ENCODE data around the gene AFMID. TPM values are rescaled to one million over a fixed set of nuclear protein-coding genes. Genes with fewer than 3 reads are reported as not detected.
A peak's percentile ranks its signal among the peaks of the same experiment; 100 is the strongest.

AFMID gene
- total and polyA plus RNA-seq, 2 of the 13 experiments (the other 11 are each of a cell fraction or from before 2014, with no cell fraction given) = 249 to 270 TPM

DNA sequence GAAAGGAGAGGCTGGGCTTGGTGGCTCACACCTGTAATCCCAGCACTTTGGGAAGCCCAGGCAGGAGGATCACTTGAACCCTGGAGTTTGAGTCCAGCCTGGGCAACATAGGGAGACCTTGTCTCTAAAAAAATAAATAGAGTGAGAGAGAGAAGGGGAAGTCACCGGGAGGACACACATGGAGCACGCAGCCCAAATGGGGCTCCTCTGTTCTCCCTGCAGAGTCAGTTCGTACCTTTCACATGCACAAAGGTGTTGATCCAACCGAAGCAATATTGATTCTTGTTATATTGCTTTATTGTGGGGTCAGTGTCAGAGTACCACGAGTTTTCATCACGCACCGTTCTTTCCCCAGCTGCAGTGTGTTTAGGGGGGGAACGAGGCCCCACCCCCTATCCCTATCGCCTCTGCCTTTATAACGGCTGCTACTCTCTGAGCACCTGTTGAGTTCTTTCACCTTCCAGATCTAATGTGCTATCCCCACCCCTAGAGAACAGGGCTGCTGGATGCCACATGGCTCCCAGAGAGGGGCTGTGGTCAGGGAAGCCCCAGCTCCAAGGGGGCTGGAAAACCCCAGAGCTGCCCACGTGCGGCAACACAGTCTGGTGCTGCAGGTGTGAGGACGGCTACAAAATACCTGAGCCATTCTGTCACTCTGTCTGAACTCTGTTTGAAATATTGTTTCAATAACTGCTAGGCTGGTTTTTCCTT, 43.2 kb downstream of the AFMID start:
- BruUV-seq (replicated peaks) = no TSS peak
- Histone ChIP-seq H3K9me3 (ENCODE audit: low read length) (no peaks in the 10 kb centered on the region), H3K4me2 (ENCODE audit: low read depth, low read length) (no peak overlapping the region), H2AFZ (ENCODE audit: low read length) (no peak overlapping the region), H3K79me2 (ENCODE audit: insufficient read depth, low read length) (no peaks in the 10 kb centered on the region), H3K27me3 (ENCODE audit: control insufficient read depth in 1 of 2, insufficient read depth in 2 of 2, low read length in 2 of 2) (peaks cover 16 to 59% of the 10 kb centered on the region in 2 experiments), H3K27ac (ENCODE audit: extremely low read length, insufficient read depth, low read length) (no peak overlapping the region), H4K20me1 (ENCODE audit: insufficient read depth, low read length) (no peaks in the 10 kb centered on the region), H3K9ac (ENCODE audit: insufficient read depth, low read depth, low read length) (no peak overlapping the region), H3K4me3 (replicated peaks in 1 of 3; ENCODE audit: insufficient read depth in 1 of 3, low read depth in 2 of 3, low read length in 3 of 3) (no peak overlapping the region), H3K36me3 (replicated peaks in 1 of 2; ENCODE audit: control insufficient read depth in 1 of 2, insufficient read depth in 2 of 2, low read length in 2 of 2) (no peaks in the 10 kb centered on the region), H3K4me1 (ENCODE audit: insufficient read depth, low read length) (peaks cover 22% of the 10 kb centered on the region; the same call in 1 of the 2 replicates)
- ChIA-PET CTCF (ENCODE audit: low intra/inter-chr PET ratio, low total read pairs) (no interaction called here), POLR2A (no interaction called here)
- intact Hi-C loops (cut with micrococcal nuclease; ENCODE audit: unreplicated experiment) = no loop called here
- in situ Hi-C loops (cut with HindIII; ENCODE audit: extremely low pct_ligation_motif_present, low pct_unique_long_range_greater_than_20kb) = no loop called here
- ATAC-seq (no peak; the same call in 2 of the 3 replicates), DNase-seq (ENCODE audit: low spot score) (no peak), FAIRE-seq (no peak)
- TF ChIP-seq MTF2 (CRISPR knock-in tag; IDR thresholded peaks at IDR 0.05; ENCODE audit: borderline replicate concordance) = 0 out of 2 replicates have a peak, but pooled peaks have one; percentile 33
- no peak for TF ChIP-seq JUNB (CRISPR knock-in tag; IDR thresholded peaks at IDR 0.05; ENCODE audit: borderline replicate concordance)
- TF ChIP-seq, protein P1, sequence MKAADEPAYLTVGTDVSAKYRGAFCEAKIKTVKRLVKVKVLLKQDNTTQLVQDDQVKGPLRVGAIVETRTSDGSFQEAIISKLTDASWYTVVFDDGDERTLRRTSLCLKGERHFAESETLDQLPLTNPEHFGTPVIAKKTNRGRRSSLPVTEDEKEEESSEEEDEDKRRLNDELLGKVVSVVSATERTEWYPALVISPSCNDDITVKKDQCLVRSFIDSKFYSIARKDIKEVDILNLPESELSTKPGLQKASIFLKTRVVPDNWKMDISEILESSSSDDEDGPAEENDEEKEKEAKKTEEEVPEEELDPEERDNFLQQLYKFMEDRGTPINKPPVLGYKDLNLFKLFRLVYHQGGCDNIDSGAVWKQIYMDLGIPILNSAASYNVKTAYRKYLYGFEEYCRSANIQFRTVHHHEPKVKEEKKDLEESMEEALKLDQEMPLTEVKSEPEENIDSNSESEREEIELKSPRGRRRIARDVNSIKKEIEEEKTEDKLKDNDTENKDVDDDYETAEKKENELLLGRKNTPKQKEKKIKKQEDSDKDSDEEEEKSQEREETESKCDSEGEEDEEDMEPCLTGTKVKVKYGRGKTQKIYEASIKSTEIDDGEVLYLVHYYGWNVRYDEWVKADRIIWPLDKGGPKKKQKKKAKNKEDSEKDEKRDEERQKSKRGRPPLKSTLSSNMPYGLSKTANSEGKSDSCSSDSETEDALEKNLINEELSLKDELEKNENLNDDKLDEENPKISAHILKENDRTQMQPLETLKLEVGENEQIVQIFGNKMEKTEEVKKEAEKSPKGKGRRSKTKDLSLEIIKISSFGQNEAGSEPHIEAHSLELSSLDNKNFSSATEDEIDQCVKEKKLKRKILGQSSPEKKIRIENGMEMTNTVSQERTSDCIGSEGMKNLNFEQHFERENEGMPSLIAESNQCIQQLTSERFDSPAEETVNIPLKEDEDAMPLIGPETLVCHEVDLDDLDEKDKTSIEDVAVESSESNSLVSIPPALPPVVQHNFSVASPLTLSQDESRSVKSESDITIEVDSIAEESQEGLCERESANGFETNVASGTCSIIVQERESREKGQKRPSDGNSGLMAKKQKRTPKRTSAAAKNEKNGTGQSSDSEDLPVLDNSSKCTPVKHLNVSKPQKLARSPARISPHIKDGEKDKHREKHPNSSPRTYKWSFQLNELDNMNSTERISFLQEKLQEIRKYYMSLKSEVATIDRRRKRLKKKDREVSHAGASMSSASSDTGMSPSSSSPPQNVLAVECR (CRISPR knock-in tag; IDR thresholded peaks at IDR 0.05; ENCODE audit: borderline replicate concordance) = 0 out of 2 replicates have a peak, but pooled peaks have one; percentile 19
- TF ChIP-seq ZNF263 (CRISPR knock-in tag; IDR thresholded peaks at IDR 0.05) = peak; percentile 68
- TF ChIP-seq MAX (IDR thresholded peaks at IDR 0.05) = peak; percentile 37; the same call in 1 of the 2 replicates
- no peak for TF ChIP-seq ZNF138 (CRISPR knock-in tag; IDR thresholded peaks at IDR 0.05; ENCODE audit: low read depth)
- no peak for TF ChIP-seq HCFC1 (IDR thresholded peaks at IDR 0.05; ENCODE audit: low read depth, low read length)
- WGBS (ENCODE audit: low lambda C conversion rate) = 12% methylated on average over 13 of the region's 13 CpGs

Measured in HepG2 (cell line).